Mammary epithelial cell (primary cell): Measurements from ENCODE around the gene SAMSN1.

ENCODE experiments used
- EZH2 ChIP-seq: IDR thresholded peaks from 2 replicates; pipeline ENCODE4 v1.6.1; 2012; ENCODE audit warnings: low read length, inconsistent platforms, borderline replicate concordance
- TF ChIP-seq, protein P1 (sequence below), 2 donors: IDR thresholded peaks in 1 of 2; conservative IDR thresholded peaks in 1 of 2; 2 replicates each; pipeline ENCODE4 v1.5.1; 2011 to 2012; ENCODE audit warnings: inconsistent platforms in 2 of 2, low read length in 2 of 2, mild to moderate bottlenecking in 2 of 2, control low read depth in 1 of 2, low read depth in 1 of 2; ENCODE audit not compliant: insufficient read depth in 1 of 2; ENCODE audit errors: extremely low read depth in 1 of 2

DNA sequence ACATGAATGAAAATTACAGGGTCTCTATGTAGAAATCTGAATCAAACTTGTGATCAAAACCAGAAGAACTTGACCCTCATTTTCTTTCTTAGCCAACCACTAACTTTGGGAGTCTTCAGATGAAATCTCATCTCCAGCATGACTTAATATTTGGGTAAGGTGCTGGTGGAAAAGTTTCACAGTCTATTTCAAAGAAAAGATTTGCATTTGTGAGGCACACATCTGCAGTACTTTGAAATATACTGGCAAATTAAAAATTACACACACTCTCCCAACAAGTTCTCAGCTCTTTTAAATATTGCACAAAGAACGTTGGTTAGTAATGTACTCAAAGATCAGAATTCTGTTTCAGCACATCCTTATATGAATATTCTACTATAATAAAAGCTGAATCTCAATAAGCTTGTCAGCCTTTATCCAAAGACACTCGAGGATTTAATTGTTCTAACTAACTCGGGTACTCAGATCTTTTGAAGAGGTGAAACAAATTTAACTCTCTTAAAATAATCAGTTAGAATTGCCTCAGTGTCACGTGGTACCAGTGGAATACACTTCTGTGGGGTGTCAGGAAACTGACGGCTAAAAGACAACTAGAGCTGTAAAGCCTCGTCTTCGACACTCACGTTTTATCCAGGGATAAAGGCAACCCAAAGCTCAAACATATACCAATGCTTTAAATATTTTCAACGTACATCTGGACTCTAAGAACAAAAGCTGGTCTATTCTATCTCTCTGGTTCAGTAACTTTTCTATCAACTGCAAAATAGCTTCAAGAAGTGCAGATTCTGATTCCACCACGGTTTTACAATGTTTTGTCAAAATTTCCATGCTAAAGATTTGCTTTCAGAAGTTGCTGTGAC is 19.0 kb downstream of the SAMSN1 start:
- TF ChIP-seq, protein P1, sequence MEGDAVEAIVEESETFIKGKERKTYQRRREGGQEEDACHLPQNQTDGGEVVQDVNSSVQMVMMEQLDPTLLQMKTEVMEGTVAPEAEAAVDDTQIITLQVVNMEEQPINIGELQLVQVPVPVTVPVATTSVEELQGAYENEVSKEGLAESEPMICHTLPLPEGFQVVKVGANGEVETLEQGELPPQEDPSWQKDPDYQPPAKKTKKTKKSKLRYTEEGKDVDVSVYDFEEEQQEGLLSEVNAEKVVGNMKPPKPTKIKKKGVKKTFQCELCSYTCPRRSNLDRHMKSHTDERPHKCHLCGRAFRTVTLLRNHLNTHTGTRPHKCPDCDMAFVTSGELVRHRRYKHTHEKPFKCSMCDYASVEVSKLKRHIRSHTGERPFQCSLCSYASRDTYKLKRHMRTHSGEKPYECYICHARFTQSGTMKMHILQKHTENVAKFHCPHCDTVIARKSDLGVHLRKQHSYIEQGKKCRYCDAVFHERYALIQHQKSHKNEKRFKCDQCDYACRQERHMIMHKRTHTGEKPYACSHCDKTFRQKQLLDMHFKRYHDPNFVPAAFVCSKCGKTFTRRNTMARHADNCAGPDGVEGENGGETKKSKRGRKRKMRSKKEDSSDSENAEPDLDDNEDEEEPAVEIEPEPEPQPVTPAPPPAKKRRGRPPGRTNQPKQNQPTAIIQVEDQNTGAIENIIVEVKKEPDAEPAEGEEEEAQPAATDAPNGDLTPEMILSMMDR (conservative IDR thresholded peaks at IDR 0.05 in 1 of 2, IDR thresholded peaks at IDR 0.05 in 1 of 2; ENCODE audit: extremely low read depth in 1 of 2, insufficient read depth in 1 of 2, low read depth in 1 of 2, low read length in 2 of 2), result no peak
- no peak for TF ChIP-seq EZH2
